ENCODE results near the gene LAPTM4A.

DNA sequence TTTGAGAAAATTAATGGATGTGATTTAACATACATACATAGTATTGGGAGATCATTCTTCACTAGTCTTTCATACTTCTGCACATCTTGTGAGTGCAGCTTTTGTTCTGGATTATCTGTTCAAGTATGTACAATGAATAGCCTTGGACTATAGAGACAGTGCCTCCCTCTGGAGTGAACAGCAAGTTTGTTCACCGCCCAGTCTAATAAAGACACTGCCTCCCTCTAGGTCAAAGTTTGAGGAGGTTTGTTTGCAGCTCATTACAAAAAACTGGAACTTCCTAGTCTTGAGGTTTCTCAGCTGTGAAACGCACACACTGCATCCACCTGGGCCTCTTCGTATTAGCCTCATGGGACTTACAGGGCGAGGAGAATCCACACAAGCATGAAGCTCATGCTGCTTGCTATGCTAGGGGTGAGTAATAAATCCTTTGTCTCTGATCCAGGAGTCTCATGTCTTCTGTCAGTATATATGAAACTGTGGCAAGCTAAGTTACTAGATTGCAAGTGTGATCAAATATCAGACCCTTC, 26.0 kb upstream of the LAPTM4A start:
- TF ChIP-seq NFIC (IDR thresholded peaks at IDR 0.05) (no peak), TAF1 (IDR thresholded peaks at IDR 0.05; ENCODE audit: low read depth) (no peak), FOXM1 (IDR thresholded peaks at IDR 0.05; ENCODE audit: borderline replicate concordance, low read depth) (no peak), CEBPB (IDR thresholded peaks at IDR 0.05) (no peak), EP300 (IDR thresholded peaks at IDR 0.05; ENCODE audit: borderline replicate concordance) (no peak), EGR1 (IDR thresholded peaks at IDR 0.05) (no peak), TCF12 (IDR thresholded peaks at IDR 0.05; ENCODE audit: low read depth) (no peak)
- TF ChIP-seq, protein P1, sequence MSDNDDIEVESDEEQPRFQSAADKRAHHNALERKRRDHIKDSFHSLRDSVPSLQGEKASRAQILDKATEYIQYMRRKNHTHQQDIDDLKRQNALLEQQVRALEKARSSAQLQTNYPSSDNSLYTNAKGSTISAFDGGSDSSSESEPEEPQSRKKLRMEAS (IDR thresholded peaks at IDR 0.05) = no peak
- TF ChIP-seq, protein P2, sequence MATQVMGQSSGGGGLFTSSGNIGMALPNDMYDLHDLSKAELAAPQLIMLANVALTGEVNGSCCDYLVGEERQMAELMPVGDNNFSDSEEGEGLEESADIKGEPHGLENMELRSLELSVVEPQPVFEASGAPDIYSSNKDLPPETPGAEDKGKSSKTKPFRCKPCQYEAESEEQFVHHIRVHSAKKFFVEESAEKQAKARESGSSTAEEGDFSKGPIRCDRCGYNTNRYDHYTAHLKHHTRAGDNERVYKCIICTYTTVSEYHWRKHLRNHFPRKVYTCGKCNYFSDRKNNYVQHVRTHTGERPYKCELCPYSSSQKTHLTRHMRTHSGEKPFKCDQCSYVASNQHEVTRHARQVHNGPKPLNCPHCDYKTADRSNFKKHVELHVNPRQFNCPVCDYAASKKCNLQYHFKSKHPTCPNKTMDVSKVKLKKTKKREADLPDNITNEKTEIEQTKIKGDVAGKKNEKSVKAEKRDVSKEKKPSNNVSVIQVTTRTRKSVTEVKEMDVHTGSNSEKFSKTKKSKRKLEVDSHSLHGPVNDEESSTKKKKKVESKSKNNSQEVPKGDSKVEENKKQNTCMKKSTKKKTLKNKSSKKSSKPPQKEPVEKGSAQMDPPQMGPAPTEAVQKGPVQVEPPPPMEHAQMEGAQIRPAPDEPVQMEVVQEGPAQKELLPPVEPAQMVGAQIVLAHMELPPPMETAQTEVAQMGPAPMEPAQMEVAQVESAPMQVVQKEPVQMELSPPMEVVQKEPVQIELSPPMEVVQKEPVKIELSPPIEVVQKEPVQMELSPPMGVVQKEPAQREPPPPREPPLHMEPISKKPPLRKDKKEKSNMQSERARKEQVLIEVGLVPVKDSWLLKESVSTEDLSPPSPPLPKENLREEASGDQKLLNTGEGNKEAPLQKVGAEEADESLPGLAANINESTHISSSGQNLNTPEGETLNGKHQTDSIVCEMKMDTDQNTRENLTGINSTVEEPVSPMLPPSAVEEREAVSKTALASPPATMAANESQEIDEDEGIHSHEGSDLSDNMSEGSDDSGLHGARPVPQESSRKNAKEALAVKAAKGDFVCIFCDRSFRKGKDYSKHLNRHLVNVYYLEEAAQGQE (IDR thresholded peaks at IDR 0.05; ENCODE audit: low read depth) = no peak

All from Ishikawa (cell line).